Measurements from ENCODE around the gene TMSB15B.
"Not testable (repeated sequence)": the region's sequence is repeated elsewhere in the genome, so short reads cannot be mapped to it uniquely, and the experiment has no call there.

The TMSB15B gene

DNA sequence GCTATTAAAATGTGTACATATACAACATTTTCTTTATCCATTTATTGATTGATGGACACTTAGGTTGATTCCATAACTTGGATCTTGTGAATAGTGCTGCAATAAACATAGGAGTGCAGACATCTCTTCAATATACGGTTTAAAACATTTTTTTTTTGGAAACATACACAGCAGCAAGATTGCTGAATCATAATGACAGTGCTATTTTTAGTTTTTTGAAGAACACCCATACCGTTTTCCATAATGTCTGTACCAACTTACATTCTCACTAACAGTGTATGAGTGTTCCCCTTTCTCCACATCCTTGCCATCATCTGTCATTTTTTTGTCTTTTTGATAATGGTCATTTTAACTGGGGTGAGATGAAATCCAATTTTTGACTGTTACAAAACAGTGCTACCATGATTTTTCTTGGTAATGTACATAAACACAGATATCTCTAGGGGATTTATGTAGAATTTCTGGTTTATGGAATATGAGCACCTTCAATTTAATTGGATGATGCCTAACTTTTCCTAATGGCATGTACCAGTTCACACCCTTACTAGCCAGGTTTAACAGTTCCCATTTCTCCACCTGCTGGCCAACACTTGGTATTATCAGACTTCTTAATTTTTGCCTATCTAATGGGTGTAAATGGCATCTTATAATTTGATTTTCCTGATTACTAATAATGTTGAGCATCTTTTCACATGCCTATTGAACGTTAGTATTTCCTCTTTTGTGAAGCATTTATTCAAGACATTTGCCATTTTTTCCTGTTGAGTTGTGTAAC, 21.0 kb upstream of the TMSB15B start:
- H3K27ac ChIP-seq (ENCODE audit: low read depth, low read length): peak overlapping the region; percentile 28; the same call in 1 of the 2 replicates
- no peaks in the 10 kb centered on the region for H3K27me3 ChIP-seq (ENCODE audit: insufficient read depth, low read length)
- H3K79me2 ChIP-seq (ENCODE audit: control insufficient read depth, insufficient read depth, low read length, unreplicated experiment): no peaks in the 10 kb centered on the region
- no peak overlapping the region for H3K4me3 ChIP-seq (ENCODE audit: low read depth, low read length)
- H3K4me1 ChIP-seq (ENCODE audit: control insufficient read depth, insufficient read depth, low read length, unreplicated experiment): peaks cover 10% of the 10 kb centered on the region
- no peaks in the 10 kb centered on the region for H3K36me3 ChIP-seq (ENCODE audit: insufficient read depth, low read length)
- H2AFZ ChIP-seq (ENCODE audit: low read length, unreplicated experiment): no peak overlapping the region

DNA sequence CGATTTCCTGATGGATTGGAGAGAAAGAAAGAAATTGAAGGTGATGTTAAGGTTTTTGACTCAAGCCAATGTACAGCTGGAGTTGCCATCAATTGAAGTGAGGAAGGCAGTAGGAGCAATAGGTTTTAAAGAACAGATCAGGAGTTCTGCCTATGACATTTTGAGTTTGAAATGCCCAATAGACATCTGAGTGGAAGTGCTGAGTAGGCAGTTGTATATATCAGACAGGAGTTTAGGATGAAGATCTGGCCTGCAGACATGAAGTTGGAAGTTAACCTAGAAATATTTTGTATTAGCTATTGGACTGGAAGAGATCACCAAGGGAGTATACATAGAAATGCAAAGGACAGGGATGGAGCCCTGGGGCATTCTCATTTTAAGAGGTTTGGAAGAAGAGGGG, 12.9 kb upstream of the TMSB15B start:
- Histone ChIP-seq H3K36me3 (ENCODE audit: insufficient read depth, low read length) (no peaks in the 10 kb centered on the region), H3K79me2 (ENCODE audit: control insufficient read depth, insufficient read depth, low read length, unreplicated experiment) (no peaks in the 10 kb centered on the region), H3K27ac (ENCODE audit: low read depth, low read length) (no peak overlapping the region), H3K4me3 (ENCODE audit: low read depth, low read length) (no peak overlapping the region), H2AFZ (ENCODE audit: low read length, unreplicated experiment) (no peak overlapping the region), H3K4me1 (ENCODE audit: control insufficient read depth, insufficient read depth, low read length, unreplicated experiment) (no peaks in the 10 kb centered on the region), H3K27me3 (ENCODE audit: insufficient read depth, low read length) (no peaks in the 10 kb centered on the region)

DNA sequence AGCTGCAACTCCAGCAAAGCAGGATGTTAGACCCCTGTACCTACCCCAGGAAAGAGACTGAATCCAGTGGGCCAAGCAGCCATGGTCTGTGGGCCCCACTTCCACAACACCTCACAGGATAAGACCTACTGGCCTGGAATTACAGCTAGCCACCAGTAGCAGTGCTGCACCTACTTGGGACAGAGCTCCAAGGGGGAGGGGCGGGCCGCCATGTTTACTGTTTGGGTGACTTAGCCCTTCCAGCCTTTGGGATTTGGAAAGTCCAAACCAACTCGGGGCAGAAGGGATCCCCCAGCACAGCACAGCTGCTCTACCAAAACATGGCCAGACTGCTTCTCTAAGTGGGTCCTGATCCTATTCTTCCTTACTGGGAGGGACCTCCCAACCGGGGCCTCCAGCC, 9.1 kb upstream of the TMSB15B start:
- no peaks in the 10 kb centered on the region for H3K4me1 ChIP-seq (ENCODE audit: control insufficient read depth, insufficient read depth, low read length, unreplicated experiment)
- no peak overlapping the region for H2AFZ ChIP-seq (ENCODE audit: low read length, unreplicated experiment)
- H3K27me3 ChIP-seq (ENCODE audit: insufficient read depth, low read length): no peaks in the 10 kb centered on the region
- no peaks in the 10 kb centered on the region for H3K79me2 ChIP-seq (ENCODE audit: control insufficient read depth, insufficient read depth, low read length, unreplicated experiment)
- H3K4me3 ChIP-seq (ENCODE audit: low read depth, low read length): no peak overlapping the region
- H3K27ac ChIP-seq (ENCODE audit: low read depth, low read length): no peak overlapping the region
- H3K36me3 ChIP-seq (ENCODE audit: insufficient read depth, low read length): no peaks in the 10 kb centered on the region

DNA sequence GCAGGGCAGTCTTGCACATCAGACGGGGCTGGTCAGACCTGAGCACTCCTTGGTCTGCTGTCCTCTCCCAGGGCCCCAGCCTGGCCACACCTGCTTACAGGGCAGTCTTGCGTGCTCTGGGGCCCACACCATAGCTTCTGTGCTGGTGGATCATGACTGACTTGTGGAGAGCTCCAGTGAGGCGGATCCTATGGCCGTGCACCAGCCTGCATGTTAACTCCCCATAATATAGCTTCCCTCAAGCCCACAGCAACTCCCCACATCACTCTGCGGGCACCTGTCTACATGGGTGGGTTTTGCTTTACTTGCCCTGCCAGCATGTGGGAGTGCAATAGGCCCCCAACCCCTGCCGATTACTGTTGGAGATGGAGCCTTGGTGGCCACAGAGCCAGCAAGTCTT, 8.2 kb upstream of the TMSB15B start:
- no peaks in the 10 kb centered on the region for H3K36me3 ChIP-seq (ENCODE audit: insufficient read depth, low read length)
- no peak overlapping the region for H2AFZ ChIP-seq (ENCODE audit: low read length, unreplicated experiment)
- H3K79me2 ChIP-seq (ENCODE audit: control insufficient read depth, insufficient read depth, low read length, unreplicated experiment): no peaks in the 10 kb centered on the region
- H3K27ac ChIP-seq (ENCODE audit: low read depth, low read length): no peak overlapping the region
- no peak overlapping the region for H3K4me3 ChIP-seq (ENCODE audit: low read depth, low read length)
- no peaks in the 10 kb centered on the region for H3K27me3 ChIP-seq (ENCODE audit: insufficient read depth, low read length)
- no peaks in the 10 kb centered on the region for H3K4me1 ChIP-seq (ENCODE audit: control insufficient read depth, insufficient read depth, low read length, unreplicated experiment)

DNA sequence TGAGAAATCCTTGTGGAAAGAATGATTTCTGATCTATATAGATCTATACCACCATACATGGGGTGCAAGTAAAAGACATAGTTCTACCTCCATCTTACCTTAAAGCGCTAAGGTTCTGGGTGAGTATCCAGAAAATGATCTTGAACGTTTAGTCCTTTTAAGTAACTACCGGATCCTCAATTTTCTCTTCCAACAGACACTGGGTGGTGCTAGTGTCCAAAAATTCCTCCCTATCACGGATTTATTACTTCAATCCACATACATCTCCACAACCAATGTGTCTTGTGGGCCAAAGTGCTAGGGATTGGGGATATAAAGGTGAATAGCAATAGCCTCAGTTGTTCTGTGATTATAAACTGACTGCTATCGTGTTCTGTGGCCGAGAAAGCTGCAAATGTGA, 1.8 kb upstream of the TMSB15B start:
- H2AFZ ChIP-seq (ENCODE audit: low read length, unreplicated experiment); H3K79me2 ChIP-seq (ENCODE audit: control insufficient read depth, insufficient read depth, low read length, unreplicated experiment); H3K4me3 ChIP-seq (ENCODE audit: low read depth, low read length); H3K27ac ChIP-seq (ENCODE audit: low read depth, low read length); H3K27me3 ChIP-seq (ENCODE audit: insufficient read depth, low read length); H3K36me3 ChIP-seq (ENCODE audit: insufficient read depth, low read length); H3K4me1 ChIP-seq (ENCODE audit: control insufficient read depth, insufficient read depth, low read length, unreplicated experiment): not testable (repeated sequence)

DNA sequence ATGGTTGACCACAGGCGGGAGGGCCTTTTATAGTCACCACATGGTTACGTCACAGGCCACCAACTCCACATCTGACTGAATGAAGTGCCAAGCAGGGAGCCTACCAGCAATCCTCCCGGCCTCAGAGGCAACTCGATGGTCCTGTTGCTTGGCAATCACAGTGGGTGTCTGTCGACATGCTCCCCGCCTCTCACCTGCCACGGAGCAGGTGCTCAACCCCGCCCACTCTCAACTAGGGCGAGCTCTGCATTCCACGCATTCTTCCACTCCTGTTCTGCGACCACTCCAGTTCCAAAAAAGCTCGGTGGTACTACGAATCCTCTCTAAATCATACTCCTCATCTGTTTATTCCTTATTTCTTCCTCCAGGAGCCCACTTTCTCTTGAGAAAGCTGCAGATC, 21.1 kb downstream of the TMSB15B start:
- not testable (repeated sequence) for H3K79me2 ChIP-seq (ENCODE audit: control insufficient read depth, insufficient read depth, low read length, unreplicated experiment); H2AFZ ChIP-seq (ENCODE audit: low read length, unreplicated experiment); H3K27ac ChIP-seq (ENCODE audit: low read depth, low read length); H3K4me1 ChIP-seq (ENCODE audit: control insufficient read depth, insufficient read depth, low read length, unreplicated experiment); H3K4me3 ChIP-seq (ENCODE audit: low read depth, low read length); H3K27me3 ChIP-seq (ENCODE audit: insufficient read depth, low read length); H3K36me3 ChIP-seq (ENCODE audit: insufficient read depth, low read length)

DNA sequence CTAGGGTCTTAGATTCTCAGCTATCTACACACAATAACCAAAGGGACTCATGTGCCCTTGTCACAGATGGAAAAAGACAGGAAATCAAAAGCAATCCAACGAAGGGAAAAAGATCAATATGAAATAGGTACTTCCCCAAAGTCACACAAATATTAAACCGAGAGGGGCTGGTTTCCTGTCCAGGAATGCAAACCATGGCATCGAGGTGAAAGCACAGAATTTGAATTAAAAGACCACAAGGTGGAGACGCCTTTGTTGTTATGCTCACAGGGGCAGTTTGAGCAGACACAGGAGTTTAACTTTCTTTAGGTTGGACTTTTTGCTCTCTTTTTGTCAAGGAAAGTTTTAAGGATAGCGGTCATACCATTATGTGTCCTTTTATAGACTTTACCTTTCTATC, 36.8 kb downstream of the TMSB15B start:
- Histone ChIP-seq H2AFZ (ENCODE audit: low read length, unreplicated experiment) (no peak overlapping the region), H3K4me3 (ENCODE audit: low read depth, low read length) (no peak overlapping the region), H3K36me3 (ENCODE audit: insufficient read depth, low read length) (no peaks in the 10 kb centered on the region), H3K27me3 (ENCODE audit: insufficient read depth, low read length) (peaks cover 40% of the 10 kb centered on the region), H3K27ac (ENCODE audit: low read depth, low read length) (no peak overlapping the region), H3K4me1 (ENCODE audit: control insufficient read depth, insufficient read depth, low read length, unreplicated experiment) (no peaks in the 10 kb centered on the region), H3K79me2 (ENCODE audit: control insufficient read depth, insufficient read depth, low read length, unreplicated experiment) (no peaks in the 10 kb centered on the region)

DNA sequence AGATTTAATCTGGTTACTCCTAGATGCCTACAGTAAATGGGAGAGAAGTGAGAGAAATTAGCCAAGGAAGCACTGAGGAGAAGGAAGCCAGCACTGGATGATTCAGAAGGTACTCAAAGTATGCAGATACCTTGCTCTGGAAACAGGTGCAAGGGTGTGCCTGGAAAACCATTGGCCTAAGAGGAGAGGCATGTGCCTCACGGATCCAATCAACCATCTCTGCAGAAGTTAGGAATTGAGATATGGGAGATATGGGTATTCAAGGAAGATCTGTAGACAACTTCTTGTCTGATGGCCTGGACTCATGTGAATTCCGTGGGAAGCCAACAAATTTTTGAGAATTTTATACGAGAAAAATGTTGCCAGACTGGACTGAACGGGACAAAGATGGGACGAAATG, 46.4 kb downstream of the TMSB15B start:
- Histone ChIP-seq H3K4me3 (ENCODE audit: low read depth, low read length) (no peak overlapping the region), H3K4me1 (ENCODE audit: control insufficient read depth, insufficient read depth, low read length, unreplicated experiment) (no peaks in the 10 kb centered on the region), H3K27me3 (ENCODE audit: insufficient read depth, low read length) (0 out of 2 replicates have a peak, but pooled peaks cover 2% of the 10 kb centered on the region), H3K27ac (ENCODE audit: low read depth, low read length) (no peak overlapping the region), H3K36me3 (ENCODE audit: insufficient read depth, low read length) (no peaks in the 10 kb centered on the region), H3K79me2 (ENCODE audit: control insufficient read depth, insufficient read depth, low read length, unreplicated experiment) (no peaks in the 10 kb centered on the region), H2AFZ (ENCODE audit: low read length, unreplicated experiment) (no peak overlapping the region)

DNA sequence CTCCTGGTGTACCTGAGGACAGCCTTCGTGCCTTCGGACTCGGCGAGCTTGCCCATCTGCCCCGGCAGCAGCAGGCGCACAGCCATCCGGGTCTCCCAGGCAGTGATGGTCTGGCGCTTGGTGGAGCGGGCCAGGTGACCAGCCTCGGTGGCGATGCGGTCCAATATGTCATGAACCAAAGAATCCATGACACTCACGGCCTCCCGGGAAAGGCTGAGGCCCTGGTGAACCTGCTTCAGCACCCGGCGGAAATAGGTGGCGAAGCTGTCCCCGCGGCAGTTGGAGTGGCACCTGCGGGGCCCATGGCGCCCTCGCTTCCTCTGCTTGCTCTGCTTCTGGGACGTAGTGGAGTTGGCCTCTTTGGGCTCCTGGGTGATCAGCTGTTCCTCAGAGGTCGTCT, 50.7 kb downstream of the TMSB15B start:
- Histone ChIP-seq H3K4me3 (ENCODE audit: low read depth, low read length) (no peak overlapping the region), H3K36me3 (ENCODE audit: insufficient read depth, low read length) (no peaks in the 10 kb centered on the region), H3K79me2 (ENCODE audit: control insufficient read depth, insufficient read depth, low read length, unreplicated experiment) (no peaks in the 10 kb centered on the region), H2AFZ (ENCODE audit: low read length, unreplicated experiment) (no peak overlapping the region), H3K27ac (ENCODE audit: low read depth, low read length) (no peak overlapping the region), H3K4me1 (ENCODE audit: control insufficient read depth, insufficient read depth, low read length, unreplicated experiment) (no peaks in the 10 kb centered on the region), H3K27me3 (ENCODE audit: insufficient read depth, low read length) (0 out of 2 replicates have a peak, but pooled peaks cover 2% of the 10 kb centered on the region)

DNA sequence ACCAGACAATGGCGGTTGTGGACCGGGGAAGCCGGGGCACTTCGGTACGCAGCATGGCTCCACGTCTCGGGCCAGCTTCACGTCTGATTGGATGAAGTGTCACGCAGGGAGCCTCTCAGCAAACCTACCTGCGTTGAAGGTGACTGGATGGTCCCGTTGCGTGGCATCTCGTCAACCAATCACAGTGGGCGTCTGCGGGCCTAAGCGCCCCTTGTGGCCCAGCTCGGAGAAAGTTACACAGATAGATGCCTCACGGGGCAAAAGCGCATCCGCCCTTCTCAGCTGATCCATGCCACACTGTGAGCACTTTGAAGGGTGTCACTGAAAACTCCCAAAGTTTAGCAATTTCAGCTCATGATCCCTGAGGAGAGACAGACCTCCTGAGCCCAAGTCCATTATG, 51.2 kb downstream of the TMSB15B start, which contains the start of gene H2BW1:
Gene H2BW1 (minus strand): TSS at position 103 of the 400 bp plus-strand sequence. CDS start 132 bp downstream, outside the sequence.
- Histone ChIP-seq H3K4me3 (ENCODE audit: low read depth, low read length) (no peak within 1 kb of the TSS), H3K27ac (ENCODE audit: low read depth, low read length) (no peak within 1 kb of the TSS), H3K4me1 (ENCODE audit: control insufficient read depth, insufficient read depth, low read length, unreplicated experiment) (no peaks in the 10 kb centered on the region), H3K27me3 (ENCODE audit: insufficient read depth, low read length) (0 out of 2 replicates have a peak, but pooled peaks cover 2% of the 10 kb centered on the region), H2AFZ (ENCODE audit: low read length, unreplicated experiment) (no peak within 1 kb of the TSS), H3K36me3 (ENCODE audit: insufficient read depth, low read length) (no peaks in the 10 kb centered on the region), H3K79me2 (ENCODE audit: control insufficient read depth, insufficient read depth, low read length, unreplicated experiment) (no peaks in the 10 kb centered on the region)

DNA sequence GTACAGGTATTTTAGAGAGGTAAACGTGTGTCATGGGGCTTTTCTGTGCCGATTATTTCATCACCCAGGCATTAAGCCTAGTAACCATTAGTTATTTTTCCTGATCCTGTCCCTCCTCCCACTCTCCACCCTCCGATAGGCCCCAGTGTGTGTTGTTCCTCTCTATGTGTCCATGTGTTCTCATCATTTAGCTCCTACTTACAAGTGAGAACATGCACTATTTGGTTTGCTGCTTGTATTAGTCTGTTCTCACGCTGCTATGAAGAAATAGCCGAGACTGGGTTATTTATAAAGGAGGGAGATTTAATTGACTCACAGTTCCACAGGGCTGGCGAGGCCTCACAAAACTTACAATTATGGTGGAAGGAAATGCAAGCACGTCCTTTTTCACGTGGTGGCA, 53.1 kb downstream of the TMSB15B start:
- H3K4me3 ChIP-seq (ENCODE audit: low read depth, low read length); H3K27me3 ChIP-seq (ENCODE audit: insufficient read depth, low read length); H3K79me2 ChIP-seq (ENCODE audit: control insufficient read depth, insufficient read depth, low read length, unreplicated experiment); H3K27ac ChIP-seq (ENCODE audit: low read depth, low read length); H3K4me1 ChIP-seq (ENCODE audit: control insufficient read depth, insufficient read depth, low read length, unreplicated experiment); H2AFZ ChIP-seq (ENCODE audit: low read length, unreplicated experiment); H3K36me3 ChIP-seq (ENCODE audit: insufficient read depth, low read length): not testable (repeated sequence)

Measured in ACC112 (cell line).